Immature natural killer cell (primary cell): Measurements from ENCODE around the gene GSK3A. TPM values are rescaled to one million over a fixed set of nuclear protein-coding genes. Genes with fewer than 3 reads are reported as not detected.

Experiments used
- DNase-seq, 3 donors: peaks; one replicate each; pipeline ENCODE4 v3.0.0; 2022; ENCODE audit warnings: mixed read lengths in 1 of 3
- H3K27ac Mint-ChIP-seq, 6 donors: one replicate each; pipeline ENCODE4 v1.8.0; 2020; ENCODE audit warnings: mixed read lengths in 6 of 6, mild to moderate bottlenecking in 5 of 6, inconsistent platforms in 4 of 6, moderate library complexity in 3 of 6
- H3K27me3 Mint-ChIP-seq, 3 donors: one replicate each; pipeline ENCODE4 v1.8.0; 2020 to 2021; ENCODE audit warnings: low read depth in 3 of 3, mild to moderate bottlenecking in 3 of 3, mixed read lengths in 3 of 3, moderate library complexity in 3 of 3, inconsistent platforms in 1 of 3
- H3K36me3 Mint-ChIP-seq, 3 donors: one replicate each; pipeline ENCODE4 v1.8.0; 2020; ENCODE audit warnings: mixed read lengths in 3 of 3, inconsistent platforms in 2 of 3, mild to moderate bottlenecking in 2 of 3
- H3K4me1 Mint-ChIP-seq, 2 donors: one replicate each; pipeline ENCODE4 v1.8.0; 2020; ENCODE audit warnings: inconsistent platforms in 2 of 2, mild to moderate bottlenecking in 2 of 2, mixed read lengths in 2 of 2, moderate library complexity in 1 of 2
- H3K4me3 Mint-ChIP-seq, 5 donors: one replicate each; pipeline ENCODE4 v1.8.0; 2020; ENCODE audit warnings: mild to moderate bottlenecking in 5 of 5, mixed read lengths in 5 of 5, inconsistent platforms in 3 of 5, moderate library complexity in 3 of 5
- H3K9me3 Mint-ChIP-seq, 6 donors: one replicate each; pipeline ENCODE4 v1.8.0; 2020; ENCODE audit warnings: mild to moderate bottlenecking in 6 of 6, mixed read lengths in 6 of 6, inconsistent platforms in 4 of 6, moderate library complexity in 3 of 6
- polyA plus RNA-seq, 3 donors: library from polyadenylated mRNA; unstranded; fragments of 300-500 nt; fragmentation: Illumina TruSeq; gene quantifications; one replicate each; pipeline ENCODE4 v1.2.3, GENCODE V29; 2021

GSK3A gene
- polyA plus RNA-seq, 3 donors from 2014 or later, result 14.2 to 28.3 (median 22.3) TPM

GRCh38 chr19:42246922-42247639, 4.7 kb upstream of the GSK3A start:
- no peaks in the 10 kb centered on the region for H3K36me3 Mint-ChIP-seq
- DNase-seq, result no peak
- no peaks in the 10 kb centered on the region for H3K9me3 Mint-ChIP-seq
- no peak overlapping the region for H3K4me3 Mint-ChIP-seq
- H3K27me3 Mint-ChIP-seq, result peaks cover 0 to 12% (median 9%) of the 10 kb centered on the region in 3 donors
- peak overlapping the region in 2 of 6 donors; percentile 55 to 65 for H3K27ac Mint-ChIP-seq
- H3K4me1 Mint-ChIP-seq, result peaks cover 31 to 39% of the 10 kb centered on the region in 2 donors

- H3K36me3 Mint-ChIP-seq, result no peaks in the 10 kb centered on the region
- H3K27me3 Mint-ChIP-seq, result peaks cover 0 to 9% (median 8%) of the 10 kb centered on the region in 3 donors
- no peak overlapping the region for H3K4me3 Mint-ChIP-seq
- peak overlapping the region; percentile 4 to 92 (median 65) for H3K27ac Mint-ChIP-seq
- H3K9me3 Mint-ChIP-seq, result no peaks in the 10 kb centered on the region
- DNase-seq, result no peak
- peaks cover 31 to 40% of the 10 kb centered on the region in 2 donors for H3K4me1 Mint-ChIP-seq
These were observed 3.9 kb upstream of the GSK3A start for GRCh38 chr19:42246143-42246921.

DNA sequence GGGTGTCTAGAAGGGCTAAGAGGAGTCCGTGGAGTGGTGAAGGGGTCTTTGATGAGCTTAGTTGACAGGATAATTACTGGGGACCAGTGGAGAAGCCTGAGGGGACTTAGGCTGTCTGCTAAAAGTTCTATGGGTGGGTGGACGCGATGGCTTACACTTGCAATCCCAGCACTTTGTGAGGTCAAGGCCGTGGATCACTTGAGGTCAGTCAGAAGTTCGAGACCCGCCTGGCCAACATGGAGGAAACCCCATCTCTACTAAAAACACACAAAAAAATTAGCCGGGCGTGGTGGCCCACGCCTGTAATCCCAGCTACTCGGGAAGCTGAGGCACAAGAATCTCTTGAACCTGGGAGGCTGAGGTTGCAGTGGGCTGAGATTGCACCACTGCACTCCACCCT, 2.8 kb upstream of the GSK3A start:
- H3K4me3 Mint-ChIP-seq, result peak overlapping the region in 4 of 5 donors; percentile 89 to 98 (median 95)
- H3K27ac Mint-ChIP-seq, result peak overlapping the region; percentile 92 to 99 (median 98)
- peaks cover 0 to 9% (median 6%) of the 10 kb centered on the region in 3 donors for H3K27me3 Mint-ChIP-seq
- DNase-seq, result no peak
- no peaks in the 10 kb centered on the region for H3K36me3 Mint-ChIP-seq
- H3K9me3 Mint-ChIP-seq, result no peaks in the 10 kb centered on the region
- peaks cover 42 to 46% of the 10 kb centered on the region in 2 donors for H3K4me1 Mint-ChIP-seq

DNA sequence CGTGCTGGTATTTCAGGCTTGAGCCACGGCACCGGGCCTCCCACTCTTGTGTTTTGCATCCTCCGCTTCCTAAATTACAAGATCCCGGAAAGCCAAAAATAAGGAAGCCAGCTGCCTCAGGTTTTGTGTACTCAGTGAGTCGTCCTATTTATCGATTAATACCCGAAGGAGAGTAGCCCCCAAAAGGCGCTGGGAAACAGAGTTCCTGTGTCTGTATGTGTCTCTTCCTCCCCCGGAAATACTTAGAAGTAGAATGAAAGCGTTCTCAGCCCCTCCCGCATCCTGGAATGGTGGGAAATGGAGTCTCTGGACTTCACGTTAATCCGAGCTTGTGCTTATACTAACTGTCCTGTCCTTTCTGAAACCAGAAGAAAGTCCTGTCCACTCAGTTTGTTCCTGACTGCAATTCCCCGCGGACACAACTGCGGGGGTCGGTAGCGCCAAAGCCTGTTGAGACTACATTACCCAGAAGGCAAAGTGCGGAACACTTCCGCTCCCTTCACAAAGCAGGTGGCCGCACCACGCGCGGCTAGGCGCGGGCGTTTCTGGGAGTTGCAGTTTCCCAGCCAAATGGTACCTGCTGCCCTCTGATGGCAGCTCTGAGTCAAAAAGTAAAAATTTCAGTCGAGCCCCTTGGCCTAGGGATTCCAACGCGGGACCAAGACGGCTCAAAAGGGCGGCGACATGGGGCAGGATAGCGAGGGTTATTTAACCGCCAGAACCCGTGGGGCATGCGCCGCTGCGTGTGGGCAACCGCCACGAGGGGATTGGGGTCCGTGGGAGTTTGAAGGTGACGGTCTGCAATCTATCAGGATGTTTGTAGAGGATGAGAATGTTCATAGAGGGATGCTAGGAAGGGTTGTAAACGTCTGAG, 2.2 kb upstream of the GSK3A start:
- DNase-seq, result peak; percentile 86 to 88 (median 87)
- H3K27me3 Mint-ChIP-seq, result peaks cover 0 to 9% (median 6%) of the 10 kb centered on the region in 3 donors
- H3K9me3 Mint-ChIP-seq, result no peaks in the 10 kb centered on the region
- H3K36me3 Mint-ChIP-seq, result peaks cover 0 to 2% (median 0%) of the 10 kb centered on the region in 3 donors
- H3K27ac Mint-ChIP-seq, result peak overlapping the region; percentile 92 to 99 (median 98)
- H3K4me3 Mint-ChIP-seq, result peak overlapping the region; percentile 89 to 98 (median 96)
- peaks cover 49 to 53% of the 10 kb centered on the region in 2 donors for H3K4me1 Mint-ChIP-seq

DNA sequence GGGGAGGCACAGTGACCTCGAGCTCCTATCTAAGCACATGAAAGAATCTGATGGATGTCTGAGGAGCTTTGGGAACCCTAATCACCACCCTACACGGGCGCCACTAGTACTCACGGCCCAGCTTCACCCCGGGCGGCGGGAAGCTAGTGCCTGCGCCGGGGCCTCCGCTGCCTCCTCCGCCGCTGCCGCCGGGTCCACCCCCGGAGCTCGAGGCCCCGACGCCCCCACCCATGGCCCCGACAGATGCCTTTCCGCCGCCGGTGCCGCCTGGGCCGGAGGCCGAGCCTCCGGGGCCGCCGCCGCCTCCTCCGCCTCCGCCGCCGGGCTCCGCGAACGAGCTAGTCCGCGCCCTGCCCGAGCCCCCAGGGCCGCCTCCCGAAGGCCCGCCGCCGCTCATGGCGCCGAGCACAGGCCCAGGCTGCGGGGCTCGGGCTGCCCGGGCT, 312 bp downstream of the GSK3A start:
- Mint-ChIP-seq H3K27ac (peak overlapping the region; percentile 81 to 91 (median 91)), H3K9me3 (no peaks in the 10 kb centered on the region), H3K36me3 (peaks cover 0 to 8% (median 3%) of the 10 kb centered on the region in 3 donors), H3K27me3 (peaks cover 0 to 9% (median 6%) of the 10 kb centered on the region in 3 donors), H3K4me3 (peak overlapping the region; percentile 87 to 97 (median 88)), H3K4me1 (peaks cover 55 to 60% of the 10 kb centered on the region in 2 donors)
- no peak for DNase-seq

- Mint-ChIP-seq H3K9me3 (no peaks in the 10 kb centered on the region), H3K36me3 (peaks cover 0 to 15% (median 7%) of the 10 kb centered on the region in 3 donors), H3K4me1 (peaks cover 58 to 61% of the 10 kb centered on the region in 2 donors), H3K27ac (peak overlapping the region; percentile 81 to 91 (median 91)), H3K27me3 (peaks cover 0 to 12% (median 6%) of the 10 kb centered on the region in 3 donors), H3K4me3 (peak overlapping the region; percentile 84 to 89 (median 88))
- DNase-seq, result no peak
These were observed 1.1 kb downstream of the GSK3A start for GRCh38 chr19:42241279-42241678.

DNA sequence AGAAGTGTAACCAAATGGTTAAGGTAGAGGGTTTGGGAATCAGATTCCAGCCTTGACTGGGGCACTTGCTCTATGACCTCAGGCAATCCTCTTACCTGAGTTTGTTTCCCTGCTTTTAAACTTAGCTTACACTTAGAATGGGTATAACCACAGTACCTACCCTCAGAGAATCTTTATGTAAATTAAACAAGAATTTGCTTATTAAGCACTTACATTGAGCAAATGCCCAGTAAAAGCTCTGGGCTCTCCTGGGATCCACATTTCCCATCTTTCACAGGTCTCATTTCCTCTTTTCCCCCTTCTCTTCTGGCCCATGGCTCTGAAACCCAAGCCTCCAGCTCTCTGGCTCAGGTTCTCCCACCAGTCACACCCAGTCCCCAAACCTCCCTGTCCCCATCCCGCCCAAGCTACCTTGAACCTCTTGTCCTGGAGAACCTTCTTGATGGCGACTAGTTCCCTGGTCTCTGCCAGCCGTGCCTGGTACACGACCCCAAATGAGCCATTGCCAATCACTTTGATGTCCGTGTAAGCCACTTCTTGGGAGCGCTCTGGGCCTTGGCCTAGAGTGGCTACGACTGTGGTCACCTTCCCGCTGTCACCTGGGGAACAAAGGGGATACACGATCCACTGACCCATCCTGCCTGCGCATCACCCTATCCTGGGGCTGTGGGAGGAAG, 2.7 kb downstream of the GSK3A start:
- H3K9me3 Mint-ChIP-seq, result no peaks in the 10 kb centered on the region
- DNase-seq, result no peak
- peaks cover 0 to 14% (median 6%) of the 10 kb centered on the region in 3 donors for H3K27me3 Mint-ChIP-seq
- peak overlapping the region in 3 of 6 donors; percentile 37 to 76 (median 50) for H3K27ac Mint-ChIP-seq
- H3K36me3 Mint-ChIP-seq, result peaks cover 0 to 20% (median 7%) of the 10 kb centered on the region in 3 donors
- H3K4me1 Mint-ChIP-seq, result peaks cover 52 to 55% of the 10 kb centered on the region in 2 donors
- peak overlapping the region in 4 of 5 donors; percentile 2 to 29 (median 24) for H3K4me3 Mint-ChIP-seq

GRCh38 chr19:42235181-42235580, 7.2 kb downstream of the GSK3A start:
- H3K4me3 Mint-ChIP-seq, result no peak overlapping the region
- H3K27me3 Mint-ChIP-seq, result peaks cover 0 to 5% (median 0%) of the 10 kb centered on the region in 3 donors
- H3K27ac Mint-ChIP-seq, result peak overlapping the region in 4 of 6 donors; percentile 36 to 80 (median 45)
- no peaks in the 10 kb centered on the region for H3K9me3 Mint-ChIP-seq
- peaks cover 0 to 26% (median 11%) of the 10 kb centered on the region in 3 donors for H3K36me3 Mint-ChIP-seq
- H3K4me1 Mint-ChIP-seq, result peaks cover 17 to 18% of the 10 kb centered on the region in 2 donors
- DNase-seq, result no peak

DNA sequence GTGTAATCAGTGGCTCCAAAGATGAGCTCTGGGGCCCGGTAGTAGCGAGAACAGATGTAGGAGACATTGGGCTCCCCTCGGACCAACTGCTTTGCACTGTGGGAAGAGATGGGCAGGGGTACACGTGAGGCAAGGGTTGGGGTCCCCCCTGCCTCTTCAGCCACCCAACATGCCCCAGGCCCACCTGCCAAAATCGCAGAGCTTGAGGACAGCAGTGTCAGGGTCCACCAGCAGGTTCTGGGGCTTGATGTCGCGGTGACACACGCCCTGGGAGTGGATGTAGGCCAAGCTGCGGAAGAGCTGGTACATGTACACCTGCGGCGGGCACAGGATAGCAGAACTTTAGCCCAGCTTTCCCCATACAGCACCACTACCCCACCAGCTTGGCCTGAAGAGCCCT, 8.0 kb downstream of the GSK3A start:
- peaks cover 0 to 28% (median 14%) of the 10 kb centered on the region in 3 donors for H3K36me3 Mint-ChIP-seq
- H3K27ac Mint-ChIP-seq, result no peak overlapping the region

GRCh38 chr19:42233678-42234292, 8.6 kb downstream of the GSK3A start:
- Mint-ChIP-seq H3K36me3 (peaks cover 0 to 24% (median 12%) of the 10 kb centered on the region in 3 donors), H3K9me3 (no peaks in the 10 kb centered on the region), H3K4me3 (no peak overlapping the region), H3K27ac (peak overlapping the region in 4 of 6 donors; percentile 5 to 79 (median 46)), H3K4me1 (peaks cover 10 to 14% of the 10 kb centered on the region in 2 donors), H3K27me3 (peaks cover 0 to 7% (median 0%) of the 10 kb centered on the region in 3 donors)
- no peak for DNase-seq

More for the DNA sequence above, 8.0 kb downstream of the GSK3A start:
- Mint-ChIP-seq H3K27me3 (peaks cover 0 to 7% (median 0%) of the 10 kb centered on the region in 3 donors), H3K4me1 (peaks cover 10 to 16% of the 10 kb centered on the region in 2 donors), H3K9me3 (no peaks in the 10 kb centered on the region), H3K4me3 (no peak overlapping the region)
- DNase-seq, result no peak

- Mint-ChIP-seq H3K27ac (peak overlapping the region in 2 of 6 donors; percentile 5 to 79), H3K9me3 (no peaks in the 10 kb centered on the region)
These were observed 9.3 kb downstream of the GSK3A start for GRCh38 chr19:42233106-42233505.

DNA sequence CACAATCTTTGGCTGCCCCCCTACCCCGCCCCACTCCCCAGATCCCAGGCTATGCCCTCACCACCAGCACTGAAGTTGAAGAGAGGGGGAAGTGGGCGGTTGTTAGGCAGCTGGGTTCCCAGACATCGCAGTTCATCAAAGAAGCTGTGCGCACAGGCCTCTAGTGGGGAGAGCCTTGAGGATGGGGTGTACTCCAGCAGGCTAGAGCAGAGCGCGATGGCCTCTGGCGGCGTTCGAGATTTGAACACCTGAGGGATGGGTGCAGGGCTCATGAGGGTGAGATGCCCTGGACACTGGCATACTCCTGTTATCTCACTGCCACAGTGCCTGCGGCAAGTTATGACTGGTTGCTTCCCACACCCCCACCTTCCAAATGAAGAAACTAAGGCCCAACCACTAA, 10.0 kb downstream of the GSK3A start:
- Mint-ChIP-seq H3K4me1 (peaks cover 12 to 17% of the 10 kb centered on the region in 2 donors), H3K9me3 (no peaks in the 10 kb centered on the region), H3K36me3 (peaks cover 0 to 28% (median 12%) of the 10 kb centered on the region in 3 donors), H3K27me3 (peaks cover 0 to 7% (median 2%) of the 10 kb centered on the region in 3 donors), H3K27ac (peak overlapping the region in 1 of 6 donors; percentile 4), H3K4me3 (no peak overlapping the region)
- no peak for DNase-seq

More at GRCh38 chr19:42233106-42233505, 9.3 kb downstream of the GSK3A start:
- no peak for DNase-seq
- H3K36me3 Mint-ChIP-seq, result peaks cover 0 to 25% (median 12%) of the 10 kb centered on the region in 3 donors
- H3K4me1 Mint-ChIP-seq, result peaks cover 12 to 17% of the 10 kb centered on the region in 2 donors
- H3K4me3 Mint-ChIP-seq, result no peak overlapping the region
- peaks cover 0 to 7% (median 2%) of the 10 kb centered on the region in 3 donors for H3K27me3 Mint-ChIP-seq
